Occipital lobe (tissue), 2 donors: Measurements from ENCODE around the gene RAG2. TPM values are rescaled to one million over a fixed set of nuclear protein-coding genes. Genes with fewer than 3 reads are reported as not detected.

Source experiments
- DNase-seq: peaks from one replicate; lab custom pipeline; 2025; lab: John Stamatoyannopoulos, UW
- total RNA-seq: library from RNA; depleted of rRNA; stranded (reverse); fragments of >200 nt; gene quantifications from one replicate; pipeline ENCODE4 v1.2.3, GENCODE V29; 2014

Gene RAG2
- total RNA-seq, 1 donor from 2014 or later: not detected

GRCh38 chr11:36550385-36551115, 47.5 kb downstream of the RAG2 start:
- no peak for DNase-seq

Other genes starting within 250 kb of the RAG2 start
- gene TRAF6, start 88.0 kb downstream of the RAG2 start, total RNA-seq: 16.5 TPM
- gene RAG1, start 30.2 kb downstream of the RAG2 start, total RNA-seq: 0.94 TPM
- gene IFTAP, start 3.7 kb downstream of the RAG2 start, total RNA-seq: 64.4 TPM